HL-60 (cell line): ENCODE data around the gene SPEN.

ENCODE experiments used
- DNase-seq, 2 experiments: peaks; one replicate each; pipeline ENCODE4 v3.0.0-alpha.2; 2010 to 2020; ENCODE audit warnings: low read depth in 1 of 2, low spot score in 1 of 2
- H3K27ac ChIP-seq: fragments of 250-450 bp; sonication (Bioruptor Pico); replicated peaks from 2 replicates; pipeline ENCODE4 v1.5.1; 2020; ENCODE audit warnings: mild to moderate bottlenecking, moderate library complexity
- H3K27me3 ChIP-seq: fragments of 250-450 bp; sonication (Bioruptor Pico); 2 replicates; pipeline ENCODE4 v1.5.1; 2021; ENCODE audit warnings: mild to moderate bottlenecking, moderate library complexity; ENCODE audit not compliant: insufficient read depth, poor library complexity, severe bottlenecking
- H3K4me3 ChIP-seq: replicated peaks from 2 replicates; pipeline ENCODE4 v1.5.1; 2011; ENCODE audit warnings: mild to moderate bottlenecking, control low read depth, low read length; ENCODE audit not compliant: insufficient read depth
- GABPA ChIP-seq: IDR thresholded peaks from 2 replicates; pipeline ENCODE4 v1.6.1; 2012; ENCODE audit warnings: low read depth
- POLR2AphosphoS5 ChIP-seq: IDR thresholded peaks from 2 replicates; pipeline ENCODE4 v1.6.1; 2012; ENCODE audit warnings: low read depth
- SPI1 ChIP-seq: IDR thresholded peaks from 2 replicates; pipeline ENCODE4 v1.6.1; 2012; ENCODE audit warnings: low read depth, mild to moderate bottlenecking, borderline replicate concordance
- TF ChIP-seq, protein P1 (sequence below): IDR thresholded peaks from one replicate; pipeline ENCODE4 v1.5.1; 2011; ENCODE audit warnings: low read length, control low read depth, inconsistent platforms; ENCODE audit not compliant: insufficient read depth
- TF ChIP-seq, protein P2 (sequence below): IDR thresholded peaks from 2 replicates; pipeline ENCODE4 v1.6.1; 2012; ENCODE audit warnings: low read depth; ENCODE audit not compliant: insufficient replicate concordance

SPEN gene

DNA sequence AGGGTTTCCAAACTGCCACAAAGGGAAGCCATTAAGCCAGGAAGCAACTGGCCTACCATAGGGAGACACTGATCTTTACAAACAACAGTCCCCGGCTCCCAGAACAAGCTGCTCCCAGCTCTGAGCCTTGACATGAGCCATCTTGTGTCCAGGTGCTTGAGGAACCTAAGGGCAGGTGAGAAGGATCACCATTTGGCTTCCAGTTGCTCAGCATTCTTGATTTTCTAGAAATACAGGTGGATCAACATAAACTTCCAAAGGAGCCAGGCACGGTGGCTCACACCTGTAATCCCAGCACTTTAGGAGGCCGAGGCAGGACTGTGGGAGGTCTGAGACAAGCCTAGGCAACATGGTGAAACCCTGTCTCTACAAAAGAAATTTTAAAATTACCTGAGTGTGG lies 106.8 kb downstream of the SPEN start:
- Histone ChIP-seq H3K27ac (no peak overlapping the region), H3K4me3 (no peak overlapping the region), H3K27me3 (no peaks in the 10 kb centered on the region)
- no peak for DNase-seq
- TF ChIP-seq GABPA (no peak), POLR2AphosphoS5 (no peak), SPI1 (no peak)
- TF ChIP-seq, protein P1, sequence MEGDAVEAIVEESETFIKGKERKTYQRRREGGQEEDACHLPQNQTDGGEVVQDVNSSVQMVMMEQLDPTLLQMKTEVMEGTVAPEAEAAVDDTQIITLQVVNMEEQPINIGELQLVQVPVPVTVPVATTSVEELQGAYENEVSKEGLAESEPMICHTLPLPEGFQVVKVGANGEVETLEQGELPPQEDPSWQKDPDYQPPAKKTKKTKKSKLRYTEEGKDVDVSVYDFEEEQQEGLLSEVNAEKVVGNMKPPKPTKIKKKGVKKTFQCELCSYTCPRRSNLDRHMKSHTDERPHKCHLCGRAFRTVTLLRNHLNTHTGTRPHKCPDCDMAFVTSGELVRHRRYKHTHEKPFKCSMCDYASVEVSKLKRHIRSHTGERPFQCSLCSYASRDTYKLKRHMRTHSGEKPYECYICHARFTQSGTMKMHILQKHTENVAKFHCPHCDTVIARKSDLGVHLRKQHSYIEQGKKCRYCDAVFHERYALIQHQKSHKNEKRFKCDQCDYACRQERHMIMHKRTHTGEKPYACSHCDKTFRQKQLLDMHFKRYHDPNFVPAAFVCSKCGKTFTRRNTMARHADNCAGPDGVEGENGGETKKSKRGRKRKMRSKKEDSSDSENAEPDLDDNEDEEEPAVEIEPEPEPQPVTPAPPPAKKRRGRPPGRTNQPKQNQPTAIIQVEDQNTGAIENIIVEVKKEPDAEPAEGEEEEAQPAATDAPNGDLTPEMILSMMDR, result no peak
- TF ChIP-seq, protein P2, sequence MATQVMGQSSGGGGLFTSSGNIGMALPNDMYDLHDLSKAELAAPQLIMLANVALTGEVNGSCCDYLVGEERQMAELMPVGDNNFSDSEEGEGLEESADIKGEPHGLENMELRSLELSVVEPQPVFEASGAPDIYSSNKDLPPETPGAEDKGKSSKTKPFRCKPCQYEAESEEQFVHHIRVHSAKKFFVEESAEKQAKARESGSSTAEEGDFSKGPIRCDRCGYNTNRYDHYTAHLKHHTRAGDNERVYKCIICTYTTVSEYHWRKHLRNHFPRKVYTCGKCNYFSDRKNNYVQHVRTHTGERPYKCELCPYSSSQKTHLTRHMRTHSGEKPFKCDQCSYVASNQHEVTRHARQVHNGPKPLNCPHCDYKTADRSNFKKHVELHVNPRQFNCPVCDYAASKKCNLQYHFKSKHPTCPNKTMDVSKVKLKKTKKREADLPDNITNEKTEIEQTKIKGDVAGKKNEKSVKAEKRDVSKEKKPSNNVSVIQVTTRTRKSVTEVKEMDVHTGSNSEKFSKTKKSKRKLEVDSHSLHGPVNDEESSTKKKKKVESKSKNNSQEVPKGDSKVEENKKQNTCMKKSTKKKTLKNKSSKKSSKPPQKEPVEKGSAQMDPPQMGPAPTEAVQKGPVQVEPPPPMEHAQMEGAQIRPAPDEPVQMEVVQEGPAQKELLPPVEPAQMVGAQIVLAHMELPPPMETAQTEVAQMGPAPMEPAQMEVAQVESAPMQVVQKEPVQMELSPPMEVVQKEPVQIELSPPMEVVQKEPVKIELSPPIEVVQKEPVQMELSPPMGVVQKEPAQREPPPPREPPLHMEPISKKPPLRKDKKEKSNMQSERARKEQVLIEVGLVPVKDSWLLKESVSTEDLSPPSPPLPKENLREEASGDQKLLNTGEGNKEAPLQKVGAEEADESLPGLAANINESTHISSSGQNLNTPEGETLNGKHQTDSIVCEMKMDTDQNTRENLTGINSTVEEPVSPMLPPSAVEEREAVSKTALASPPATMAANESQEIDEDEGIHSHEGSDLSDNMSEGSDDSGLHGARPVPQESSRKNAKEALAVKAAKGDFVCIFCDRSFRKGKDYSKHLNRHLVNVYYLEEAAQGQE, result no peak

DNA sequence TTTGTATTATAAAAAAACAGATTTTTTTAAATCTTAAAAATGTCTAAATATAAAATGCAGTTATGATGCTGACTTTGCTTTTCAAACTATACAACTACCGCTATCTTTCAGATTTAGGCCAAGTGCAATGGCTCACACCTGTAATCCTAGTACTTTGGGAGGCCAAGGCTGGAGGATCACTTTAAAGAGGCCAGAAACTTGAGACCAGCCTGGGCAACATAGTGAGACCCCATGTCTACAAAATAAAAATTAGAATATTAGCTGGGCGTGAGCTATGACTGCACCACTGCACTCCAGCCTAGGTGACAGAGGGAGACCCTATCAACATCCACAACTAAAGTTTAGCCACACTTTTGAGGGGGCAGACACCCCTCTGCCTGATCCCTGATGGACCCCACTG lies 108.0 kb downstream of the SPEN start:
- no peak for DNase-seq
- no peak overlapping the region for H3K27ac ChIP-seq
- no peaks in the 10 kb centered on the region for H3K27me3 ChIP-seq
- H3K4me3 ChIP-seq, result no peak overlapping the region
- TF ChIP-seq POLR2AphosphoS5, result no peak
- no peak for TF ChIP-seq SPI1
- TF ChIP-seq, protein P2, result no peak
- TF ChIP-seq, protein P1, result no peak
- no peak for TF ChIP-seq GABPA

DNA sequence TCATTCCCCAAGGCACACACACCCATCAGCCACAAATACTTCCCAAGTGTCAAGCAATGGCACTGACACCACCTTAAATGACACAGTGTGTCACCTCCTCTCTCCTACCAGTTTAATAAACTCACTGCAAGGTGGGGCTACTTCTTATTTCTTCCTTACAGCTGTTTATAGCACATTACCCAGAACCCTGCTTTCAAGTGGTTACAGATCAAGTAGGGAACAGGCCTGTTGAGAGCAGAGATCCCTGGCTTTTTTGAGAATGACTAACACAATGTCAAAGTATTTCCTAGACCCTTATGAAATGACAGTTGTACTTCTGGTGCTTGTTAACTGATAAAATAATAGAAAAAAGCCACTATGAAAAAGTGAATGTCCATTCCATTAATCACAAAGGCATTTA lies 108.6 kb downstream of the SPEN start:
- TF ChIP-seq GABPA (no peak), SPI1 (no peak), POLR2AphosphoS5 (no peak)
- TF ChIP-seq, protein P2, result no peak
- TF ChIP-seq, protein P1, result no peak
- no peak for DNase-seq
- H3K27me3 ChIP-seq, result no peaks in the 10 kb centered on the region
- H3K27ac ChIP-seq, result no peak overlapping the region
- no peak overlapping the region for H3K4me3 ChIP-seq
